Measurements from ENCODE around the gene EEFSEC. TPM values are rescaled to one million over a fixed set of nuclear protein-coding genes. Genes with fewer than 3 reads are reported as not detected.

Gene EEFSEC
- total RNA-seq, 1 experiment from 2014 or later = 14.0 TPM

GRCh38 chr3:128318275-128318941 lies 165.1 kb downstream of the EEFSEC start:
- POLR2A ChIA-PET = no interaction called here
- no peaks in the 10 kb centered on the region for H3K9me3 ChIP-seq
- Mint-ChIP-seq H3K4me1 (ENCODE audit: low read depth, unreplicated experiment) (no peaks in the 10 kb centered on the region), H3K4me3 (ENCODE audit: unreplicated experiment) (no peak overlapping the region), H3K9me3 (ENCODE audit: unreplicated experiment) (no peaks in the 10 kb centered on the region), H3K27me3 (ENCODE audit: insufficient read depth, unreplicated experiment) (no peaks in the 10 kb centered on the region), H3K27ac (ENCODE audit: unreplicated experiment) (no peak overlapping the region), H3K36me3 (ENCODE audit: insufficient read depth, unreplicated experiment) (no peaks in the 10 kb centered on the region)
- CTCF ChIA-PET = no interaction called here
- H3K4me1 ChIP-seq = peaks cover 6% of the 10 kb centered on the region
- no TSS peak for BruUV-seq (replicated peaks)
- no peak for DNase-seq
- H3K36me3 ChIP-seq (ENCODE audit: control insufficient read depth, insufficient read depth, low read length) = no peaks in the 10 kb centered on the region
- no peak for TF ChIP-seq CTCF (IDR thresholded peaks at IDR 0.05; ENCODE audit: insufficient read depth in 1 of 2, low read depth in 1 of 2, low read length in 1 of 2, severe bottlenecking in 1 of 2, unreplicated experiment in 1 of 2)
- no peak overlapping the region for H3K4me3 ChIP-seq (ENCODE audit: low read depth, low read length)
- no peaks in the 10 kb centered on the region for H3K27me3 ChIP-seq (replicated peaks; ENCODE audit: control insufficient read depth, insufficient read depth, low read length)
- intact Hi-C loops (cut with micrococcal nuclease; ENCODE audit: unreplicated experiment) = no loop called here

GRCh38 chr3:128319107-128319506 lies 165.8 kb downstream of the EEFSEC start:
- CTCF ChIA-PET = no interaction called here
- intact Hi-C loops (cut with micrococcal nuclease; ENCODE audit: unreplicated experiment) = no loop called here
- Mint-ChIP-seq H3K4me1 (ENCODE audit: low read depth, unreplicated experiment) (peaks cover 1% of the 10 kb centered on the region), H3K27me3 (ENCODE audit: insufficient read depth, unreplicated experiment) (no peaks in the 10 kb centered on the region), H3K36me3 (ENCODE audit: insufficient read depth, unreplicated experiment) (no peaks in the 10 kb centered on the region), H3K27ac (ENCODE audit: unreplicated experiment) (no peak overlapping the region), H3K4me3 (ENCODE audit: unreplicated experiment) (no peak overlapping the region), H3K9me3 (ENCODE audit: unreplicated experiment) (no peaks in the 10 kb centered on the region)
- Histone ChIP-seq H3K36me3 (ENCODE audit: control insufficient read depth, insufficient read depth, low read length) (no peaks in the 10 kb centered on the region), H3K27me3 (replicated peaks; ENCODE audit: control insufficient read depth, insufficient read depth, low read length) (no peaks in the 10 kb centered on the region), H3K9me3 (no peaks in the 10 kb centered on the region), H3K4me3 (ENCODE audit: low read depth, low read length) (no peak overlapping the region), H3K4me1 (peaks cover 13% of the 10 kb centered on the region)
- DNase-seq = no peak
- BruUV-seq (replicated peaks) = no TSS peak
- no peak for TF ChIP-seq CTCF (IDR thresholded peaks at IDR 0.05; ENCODE audit: insufficient read depth in 1 of 2, low read depth in 1 of 2, low read length in 1 of 2, severe bottlenecking in 1 of 2, unreplicated experiment in 1 of 2)
- POLR2A ChIA-PET = no interaction called here

- ChIA-PET POLR2A (no interaction called here), CTCF (no interaction called here)
- H3K27ac Mint-ChIP-seq (ENCODE audit: unreplicated experiment) = no peak overlapping the region
- peaks cover 20% of the 10 kb centered on the region for H3K4me1 ChIP-seq
- intact Hi-C loops (cut with micrococcal nuclease; ENCODE audit: unreplicated experiment) = loop anchor here (5.0 kb wide), 1 partner anchor 53 kb away; no protein-coding TSS in a partner anchor
- no peak for TF ChIP-seq CTCF (IDR thresholded peaks at IDR 0.05; ENCODE audit: insufficient read depth in 1 of 2, low read depth in 1 of 2, low read length in 1 of 2, severe bottlenecking in 1 of 2, unreplicated experiment in 1 of 2)
- no peaks in the 10 kb centered on the region for H3K36me3 Mint-ChIP-seq (ENCODE audit: insufficient read depth, unreplicated experiment)
- BruUV-seq (replicated peaks) = no TSS peak
- H3K4me3 Mint-ChIP-seq (ENCODE audit: unreplicated experiment) = no peak overlapping the region
- H3K27me3 ChIP-seq (replicated peaks; ENCODE audit: control insufficient read depth, insufficient read depth, low read length) = no peaks in the 10 kb centered on the region
- H3K4me3 ChIP-seq (ENCODE audit: low read depth, low read length) = no peak overlapping the region
- H3K9me3 ChIP-seq = no peaks in the 10 kb centered on the region
- no peak for DNase-seq
- H3K36me3 ChIP-seq (ENCODE audit: control insufficient read depth, insufficient read depth, low read length) = no peaks in the 10 kb centered on the region
- no peaks in the 10 kb centered on the region for H3K9me3 Mint-ChIP-seq (ENCODE audit: unreplicated experiment)
- H3K4me1 Mint-ChIP-seq (ENCODE audit: low read depth, unreplicated experiment) = peaks cover 8% of the 10 kb centered on the region
- no peaks in the 10 kb centered on the region for H3K27me3 Mint-ChIP-seq (ENCODE audit: insufficient read depth, unreplicated experiment)
These were observed 166.5 kb downstream of the EEFSEC start for GRCh38 chr3:128319741-128320141.
